GM18858 (cell line): ENCODE measurements around the gene AMIGO2.

Source experiments
- ATAC-seq: cut with Tn5 transposase; IDR thresholded peaks from one replicate; pipeline ENCODE4 v1.9.1; 2021; ENCODE audit not compliant: unreplicated experiment

Gene AMIGO2

GRCh38 chr12:47099610-47100009 is 19.9 kb upstream of the AMIGO2 start:
- no peak for ATAC-seq

- ATAC-seq: no peak
These were observed 18.3 kb upstream of the AMIGO2 start for GRCh38 chr12:47098099-47098498.

GRCh38 chr12:47097276-47097896 is 17.6 kb upstream of the AMIGO2 start:
- no peak for ATAC-seq

- no peak for ATAC-seq
These were observed 15.9 kb upstream of the AMIGO2 start for GRCh38 chr12:47095446-47096236.

- no peak for ATAC-seq
These were observed 15.0 kb upstream of the AMIGO2 start for GRCh38 chr12:47094804-47095203.

- no peak for ATAC-seq
These were observed 11.2 kb upstream of the AMIGO2 start for GRCh38 chr12:47091009-47091408.

- ATAC-seq: no peak
These were observed 8.5 kb upstream of the AMIGO2 start for GRCh38 chr12:47088021-47088944.

GRCh38 chr12:47087088-47087688 is 7.4 kb upstream of the AMIGO2 start:
- no peak for ATAC-seq

- ATAC-seq: no peak
These were observed 6.1 kb upstream of the AMIGO2 start for GRCh38 chr12:47085815-47086252.

- no peak for ATAC-seq
These were observed 4.4 kb upstream of the AMIGO2 start for GRCh38 chr12:47084172-47084571.

GRCh38 chr12:47082796-47083621 is 3.2 kb upstream of the AMIGO2 start:
- ATAC-seq: no peak

GRCh38 chr12:47082283-47082682 is 2.5 kb upstream of the AMIGO2 start:
- no peak for ATAC-seq

- ATAC-seq: no peak
These were observed 1.2 kb upstream of the AMIGO2 start for GRCh38 chr12:47080725-47081502.

- ATAC-seq: no peak
These were observed 394 bp upstream of the AMIGO2 start for GRCh38 chr12:47079981-47080724.

GRCh38 chr12:47078733-47079467 is 859 bp downstream of the AMIGO2 start:
- ATAC-seq: no peak

GRCh38 chr12:47078086-47078395 is 1.7 kb downstream of the AMIGO2 start:
- ATAC-seq: no peak

GRCh38 chr12:47077206-47078085 is 2.3 kb downstream of the AMIGO2 start:
- ATAC-seq: no peak
